ENCODE results near the gene CBFA2T2. TPM values are rescaled to one million over a fixed set of nuclear protein-coding genes. Genes with fewer than 3 reads are reported as not detected.

CBFA2T2 gene
- total RNA-seq, 2 experiments from 2014 or later: 10.2 to 10.9 TPM

DNA sequence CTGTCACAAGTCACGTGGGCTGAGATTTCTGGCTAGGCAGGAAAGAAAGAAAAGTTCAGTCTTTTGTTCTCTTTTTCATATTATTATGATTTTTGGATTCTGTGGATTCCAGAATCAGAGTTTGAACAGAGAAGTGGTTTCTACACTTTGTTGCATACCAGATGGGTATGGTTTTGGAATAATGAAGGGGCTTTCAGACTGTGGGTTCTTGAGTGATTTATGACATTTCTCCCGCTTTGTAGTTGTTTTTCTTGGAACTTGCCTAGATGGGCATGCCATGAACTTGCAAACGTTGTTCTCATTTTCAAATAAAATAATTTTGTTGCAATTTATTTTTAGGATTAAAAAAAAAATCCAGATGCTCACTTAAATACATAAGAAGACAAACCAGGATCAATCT lies 34.4 kb downstream of the CBFA2T2 start:
- Mint-ChIP-seq H3K27me3 (no peaks in the 10 kb centered on the region), H3K36me3 (ENCODE audit: low read depth) (peaks cover 2% of the 10 kb centered on the region), H3K4me3 (no peak overlapping the region), H3K9me3 (no peaks in the 10 kb centered on the region), H3K27ac (no peak overlapping the region), H3K4me1 (ENCODE audit: low read depth) (peaks cover 15% of the 10 kb centered on the region)
- TF ChIP-seq, protein P1, sequence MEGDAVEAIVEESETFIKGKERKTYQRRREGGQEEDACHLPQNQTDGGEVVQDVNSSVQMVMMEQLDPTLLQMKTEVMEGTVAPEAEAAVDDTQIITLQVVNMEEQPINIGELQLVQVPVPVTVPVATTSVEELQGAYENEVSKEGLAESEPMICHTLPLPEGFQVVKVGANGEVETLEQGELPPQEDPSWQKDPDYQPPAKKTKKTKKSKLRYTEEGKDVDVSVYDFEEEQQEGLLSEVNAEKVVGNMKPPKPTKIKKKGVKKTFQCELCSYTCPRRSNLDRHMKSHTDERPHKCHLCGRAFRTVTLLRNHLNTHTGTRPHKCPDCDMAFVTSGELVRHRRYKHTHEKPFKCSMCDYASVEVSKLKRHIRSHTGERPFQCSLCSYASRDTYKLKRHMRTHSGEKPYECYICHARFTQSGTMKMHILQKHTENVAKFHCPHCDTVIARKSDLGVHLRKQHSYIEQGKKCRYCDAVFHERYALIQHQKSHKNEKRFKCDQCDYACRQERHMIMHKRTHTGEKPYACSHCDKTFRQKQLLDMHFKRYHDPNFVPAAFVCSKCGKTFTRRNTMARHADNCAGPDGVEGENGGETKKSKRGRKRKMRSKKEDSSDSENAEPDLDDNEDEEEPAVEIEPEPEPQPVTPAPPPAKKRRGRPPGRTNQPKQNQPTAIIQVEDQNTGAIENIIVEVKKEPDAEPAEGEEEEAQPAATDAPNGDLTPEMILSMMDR (IDR thresholded peaks at IDR 0.05): no peak
- DNase-seq: no peak
- intact Hi-C loops (cut with micrococcal nuclease): no loop called here
- no peak for ATAC-seq
- ChIA-PET CTCF (no interaction called here), POLR2A (interaction anchor here (0.6 kb wide), 1 partner anchor 74 kb away, joined by 3 read pairs; no protein-coding TSS in a partner anchor)

DNA sequence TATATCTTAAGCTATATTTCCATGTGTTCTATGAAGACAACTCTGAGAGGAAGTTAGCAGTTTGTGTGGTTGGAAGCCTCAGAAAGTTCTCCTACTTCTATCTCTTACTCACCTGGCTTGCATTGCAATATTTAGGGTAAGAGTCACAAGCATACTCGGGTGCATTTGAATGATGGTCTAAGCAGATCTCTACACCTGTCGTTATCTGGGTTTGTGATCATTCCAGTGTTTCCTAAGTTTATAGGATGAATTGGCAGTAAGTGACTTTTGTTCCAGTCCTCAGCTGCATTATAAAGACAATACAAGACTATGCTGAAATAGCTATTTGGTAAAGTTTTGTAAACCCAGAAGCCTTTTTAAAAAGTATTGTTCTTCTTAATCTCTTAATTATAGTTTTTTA lies 36.9 kb downstream of the CBFA2T2 start:
- Mint-ChIP-seq H3K36me3 (ENCODE audit: low read depth) (peaks cover 2% of the 10 kb centered on the region), H3K4me1 (ENCODE audit: low read depth) (peaks cover 21% of the 10 kb centered on the region), H3K27ac (no peak overlapping the region), H3K9me3 (no peaks in the 10 kb centered on the region), H3K27me3 (no peaks in the 10 kb centered on the region), H3K4me3 (no peak overlapping the region)
- no peak for DNase-seq
- ChIA-PET POLR2A (interaction anchor here (1.1 kb wide), 1 partner anchor 17 kb away, joined by 3 read pairs; no protein-coding TSS in a partner anchor), CTCF (no interaction called here)
- TF ChIP-seq, protein P1 (IDR thresholded peaks at IDR 0.05): no peak
- intact Hi-C loops (cut with micrococcal nuclease): no loop called here
- ATAC-seq: no peak

DNA sequence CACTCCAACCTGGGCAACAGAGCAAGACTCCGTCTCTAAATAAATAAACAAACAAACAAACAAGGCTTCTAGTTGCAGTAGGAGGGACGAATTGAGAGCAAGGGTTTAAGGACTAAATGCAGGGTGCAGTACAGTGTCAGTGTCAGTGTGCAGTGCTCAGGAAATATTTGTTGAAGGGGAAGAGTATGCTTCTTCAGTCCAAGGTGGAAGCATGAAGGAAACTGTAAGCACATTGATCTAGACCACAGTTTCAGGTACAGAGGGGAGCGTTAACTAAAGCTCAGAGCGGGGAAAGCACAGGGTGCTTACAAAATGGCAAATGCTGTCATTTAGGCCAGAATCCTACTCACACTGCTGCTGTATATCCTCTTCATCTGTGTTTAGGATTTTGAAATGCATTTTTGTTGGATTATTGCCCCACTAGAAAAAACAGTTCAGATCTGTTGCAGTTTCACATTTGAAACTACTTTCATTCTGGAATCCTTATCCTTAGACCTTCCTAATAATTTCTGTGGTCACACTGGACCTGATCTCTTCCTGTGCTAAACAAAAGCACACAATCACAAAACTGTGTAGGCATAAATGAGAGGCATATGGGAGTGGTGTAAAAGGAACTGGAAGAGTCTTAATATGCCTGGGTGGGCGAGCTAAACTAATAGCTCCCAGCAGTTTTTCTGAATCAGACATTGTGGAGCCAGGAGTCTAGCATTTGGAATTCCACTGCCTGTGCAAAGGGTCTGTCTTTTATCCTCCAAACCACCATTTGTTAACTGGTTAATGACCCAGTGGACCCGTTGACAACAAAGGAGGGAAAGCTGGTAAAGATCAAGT lies 41.4 kb downstream of the CBFA2T2 start:
- H3K27ac Mint-ChIP-seq: peak overlapping the region; percentile 13
- DNase-seq (no peak), ATAC-seq (no peak)
- H3K36me3 Mint-ChIP-seq (ENCODE audit: low read depth): no peaks in the 10 kb centered on the region
- POLR2A ChIA-PET: interaction anchor here (0.8 to 1.0 kb wide), 2 partner anchors 11 to 13 kb away, joined by 3 read pairs; no protein-coding TSS in a partner anchor
- TF ChIP-seq, protein P1 (IDR thresholded peaks at IDR 0.05): no peak
- no peaks in the 10 kb centered on the region for H3K9me3 Mint-ChIP-seq
- intact Hi-C loops (cut with micrococcal nuclease): no loop called here
- peaks cover 20% of the 10 kb centered on the region for H3K4me1 Mint-ChIP-seq (ENCODE audit: low read depth)
- H3K27me3 Mint-ChIP-seq: no peaks in the 10 kb centered on the region
- CTCF ChIA-PET: interaction anchor here (1.4 kb wide), 1 partner anchor 9 kb away, joined by 5 read pairs; no protein-coding TSS in a partner anchor
- H3K4me3 Mint-ChIP-seq: no peak overlapping the region

DNA sequence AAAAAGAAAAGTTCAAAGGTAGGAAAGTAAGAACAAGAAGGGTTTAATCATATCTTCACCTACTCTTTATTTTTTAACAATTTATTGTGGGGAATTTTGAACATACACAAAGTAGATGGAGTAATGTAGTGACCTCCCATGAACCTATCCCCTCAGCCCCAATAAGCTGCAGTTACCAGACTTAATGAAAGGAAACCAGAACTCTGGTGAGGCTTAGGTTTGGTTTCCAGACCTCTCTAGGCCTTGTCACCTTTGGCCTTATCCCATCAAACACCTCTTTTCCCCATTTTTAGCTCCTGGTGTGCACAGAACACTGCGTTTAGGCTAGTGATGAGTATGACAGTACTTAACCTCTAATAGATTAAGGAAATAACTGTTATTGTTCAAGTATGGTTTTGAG lies 42.0 kb downstream of the CBFA2T2 start:
- ATAC-seq (no peak), DNase-seq (no peak)
- no peak overlapping the region for H3K4me3 Mint-ChIP-seq
- TF ChIP-seq, protein P1 (IDR thresholded peaks at IDR 0.05): no peak
- intact Hi-C loops (cut with micrococcal nuclease): no loop called here
- peaks cover under 1% of the 10 kb centered on the region for H3K36me3 Mint-ChIP-seq (ENCODE audit: low read depth)
- no peak overlapping the region for H3K27ac Mint-ChIP-seq
- POLR2A ChIA-PET: interaction anchor here (0.8 to 1.0 kb wide), 3 partner anchors 12 to 21 kb away, joined by 3 to 4 read pairs (median 3); no protein-coding TSS in a partner anchor
- H3K4me1 Mint-ChIP-seq (ENCODE audit: low read depth): peaks cover 20% of the 10 kb centered on the region
- no peaks in the 10 kb centered on the region for H3K27me3 Mint-ChIP-seq
- H3K9me3 Mint-ChIP-seq: no peaks in the 10 kb centered on the region
- CTCF ChIA-PET: interaction anchor here (1.4 kb wide), 1 partner anchor 10 kb away, joined by 5 read pairs; no protein-coding TSS in a partner anchor
